RWPE1 (cell line): ENCODE results near the gene VPS11.

ENCODE experiments used
- CTCF ChIA-PET: fragments of 350-600 bp; sonication (Branson Sonifier 250); formaldehyde crosslinking; extraction: SDS; loops from one replicate; lab custom pipeline; 2021; lab: Yijun Ruan, JAX
- POLR2A ChIA-PET: fragments of 400-600 bp; formaldehyde crosslinking; extraction: SDS; loops from one replicate; lab custom pipeline; 2020; ENCODE audit warnings: antibody characterized with exemption; ENCODE audit not compliant: low non-redundant PET; lab: Yijun Ruan, JAX
- DNase-seq: peaks from one replicate; pipeline ENCODE4 v3.0.0; 2012; ENCODE audit warnings: low spot score
- H3K27ac ChIP-seq: fragments of 450-650 bp; 2 replicates; pipeline ENCODE4 v1.5.1; 2017
- TF ChIP-seq, protein P1 (sequence below): fragments of 450-650 bp; conservative IDR thresholded peaks from 2 replicates; pipeline ENCODE4 v1.5.1; 2017; ENCODE audit warnings: low read depth, mild to moderate bottlenecking

The VPS11 gene

DNA sequence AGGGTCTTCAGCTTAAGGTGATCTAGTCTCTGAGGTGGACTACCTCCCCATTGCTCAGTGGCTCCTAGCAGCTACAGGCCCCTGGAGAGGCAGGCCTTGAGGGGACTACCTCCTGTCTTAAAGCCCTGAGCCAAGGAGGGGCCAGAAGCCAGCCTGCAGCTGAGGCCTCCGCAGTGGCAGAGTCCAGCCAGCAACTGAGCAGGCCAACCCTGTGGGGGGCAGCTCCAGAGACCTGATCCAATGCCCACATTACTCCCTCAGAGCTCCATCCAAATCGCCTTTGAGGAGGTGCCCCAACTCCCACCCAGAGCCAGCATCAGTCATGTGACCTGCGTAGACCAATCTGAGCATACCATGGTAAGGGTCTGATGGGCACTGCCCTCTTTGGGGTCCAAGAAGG is 42.2 kb downstream of the VPS11 start:
- TF ChIP-seq, protein P1, sequence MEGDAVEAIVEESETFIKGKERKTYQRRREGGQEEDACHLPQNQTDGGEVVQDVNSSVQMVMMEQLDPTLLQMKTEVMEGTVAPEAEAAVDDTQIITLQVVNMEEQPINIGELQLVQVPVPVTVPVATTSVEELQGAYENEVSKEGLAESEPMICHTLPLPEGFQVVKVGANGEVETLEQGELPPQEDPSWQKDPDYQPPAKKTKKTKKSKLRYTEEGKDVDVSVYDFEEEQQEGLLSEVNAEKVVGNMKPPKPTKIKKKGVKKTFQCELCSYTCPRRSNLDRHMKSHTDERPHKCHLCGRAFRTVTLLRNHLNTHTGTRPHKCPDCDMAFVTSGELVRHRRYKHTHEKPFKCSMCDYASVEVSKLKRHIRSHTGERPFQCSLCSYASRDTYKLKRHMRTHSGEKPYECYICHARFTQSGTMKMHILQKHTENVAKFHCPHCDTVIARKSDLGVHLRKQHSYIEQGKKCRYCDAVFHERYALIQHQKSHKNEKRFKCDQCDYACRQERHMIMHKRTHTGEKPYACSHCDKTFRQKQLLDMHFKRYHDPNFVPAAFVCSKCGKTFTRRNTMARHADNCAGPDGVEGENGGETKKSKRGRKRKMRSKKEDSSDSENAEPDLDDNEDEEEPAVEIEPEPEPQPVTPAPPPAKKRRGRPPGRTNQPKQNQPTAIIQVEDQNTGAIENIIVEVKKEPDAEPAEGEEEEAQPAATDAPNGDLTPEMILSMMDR: no peak
- ChIA-PET POLR2A (no interaction called here), CTCF (interaction anchor here (0.9 kb wide), 1 partner anchor 8 kb away, joined by 3 read pairs; no protein-coding TSS in a partner anchor)
- no peak overlapping the region for H3K27ac ChIP-seq
- no peak for DNase-seq

DNA sequence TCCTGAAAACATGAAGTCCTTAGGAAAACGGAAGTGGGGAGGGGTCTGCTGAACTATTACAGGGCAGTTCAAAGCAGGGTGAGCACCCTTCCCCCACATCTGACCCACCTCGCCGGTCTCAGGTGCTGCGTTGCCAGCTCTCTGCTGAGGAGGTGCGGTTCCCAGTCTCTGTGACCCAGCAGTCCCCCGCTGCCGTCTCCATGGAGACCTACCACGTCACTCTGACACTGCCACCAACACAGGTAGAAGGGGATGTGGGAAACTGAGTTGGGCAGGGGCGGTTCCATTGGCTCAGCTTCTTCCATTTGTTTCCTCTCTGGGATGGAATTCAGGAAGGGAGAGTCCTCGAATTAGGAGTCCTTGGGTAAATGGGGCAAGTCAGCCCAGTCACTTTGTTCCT is 42.8 kb downstream of the VPS11 start:
- TF ChIP-seq, protein P1: no peak
- ChIA-PET POLR2A (no interaction called here), CTCF (no interaction called here)
- no peak for DNase-seq
- peak overlapping the region; percentile 15; the same call in 1 of the 2 replicates for H3K27ac ChIP-seq

DNA sequence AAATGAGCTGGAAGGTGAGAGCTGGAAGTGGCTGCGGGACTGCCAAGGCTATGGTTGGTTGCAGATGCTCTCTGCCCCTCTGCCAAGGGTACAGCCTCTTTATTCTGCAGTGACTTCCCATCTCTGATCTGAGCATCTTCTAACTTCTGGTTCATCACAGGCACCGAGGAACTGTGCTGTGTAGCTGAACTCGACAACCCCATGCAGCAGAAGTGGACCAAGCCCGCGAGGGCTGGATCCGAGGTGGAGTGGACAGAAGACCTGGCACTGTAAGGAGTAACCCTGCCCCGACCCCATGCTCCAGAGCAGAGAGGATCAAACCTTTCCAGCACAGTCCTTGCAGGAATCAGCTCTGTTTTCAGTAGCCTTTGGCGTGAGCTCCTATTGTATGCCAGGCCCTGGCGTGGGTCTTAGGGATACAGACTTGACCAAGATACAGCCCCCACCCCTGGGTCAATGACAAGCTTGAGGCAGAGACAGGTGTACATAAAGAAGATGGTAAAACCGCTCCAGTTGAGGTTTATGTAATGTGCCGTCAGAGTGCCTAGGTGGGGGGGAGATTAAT is 43.8 kb downstream of the VPS11 start:
- TF ChIP-seq, protein P1: no peak
- H3K27ac ChIP-seq: no peak overlapping the region
- ChIA-PET CTCF (no interaction called here), POLR2A (interaction anchor here (0.6 kb wide), 1 partner anchor 109 kb away, joined by 6 read pairs; no protein-coding TSS in a partner anchor)
- no peak for DNase-seq

DNA sequence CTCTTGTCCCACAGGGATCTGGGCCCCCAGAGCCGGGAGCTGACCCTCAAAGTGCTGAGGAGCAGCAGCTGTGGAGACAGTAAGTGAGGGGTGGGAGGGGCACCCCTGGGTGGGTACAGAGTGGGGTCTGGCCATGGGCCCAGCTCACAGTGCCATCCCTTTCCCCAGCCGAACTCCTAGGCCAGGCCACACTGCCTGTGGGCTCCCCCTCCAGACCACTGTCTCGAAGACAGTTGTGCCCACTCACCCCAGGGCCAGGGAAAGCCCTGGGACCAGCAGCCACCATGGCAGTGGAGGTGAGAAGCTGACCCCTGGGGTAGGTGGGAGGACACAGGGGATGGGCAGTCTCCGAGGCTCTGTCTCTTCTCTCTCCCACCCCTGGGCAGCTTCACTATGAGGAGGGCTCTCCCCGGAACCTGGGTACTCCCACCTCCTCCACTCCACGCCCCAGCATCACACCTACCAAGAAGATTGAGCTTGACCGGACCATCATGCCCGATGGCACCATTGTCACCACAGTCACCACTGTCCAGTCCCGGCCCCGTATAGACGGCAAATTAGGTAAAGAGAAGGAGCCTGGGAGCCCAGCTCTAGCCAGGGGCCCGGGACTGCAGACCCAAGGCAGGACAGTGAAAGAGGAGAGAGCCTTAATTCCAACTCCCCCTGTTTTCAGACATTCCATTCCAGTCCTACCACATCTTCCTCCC is 44.8 kb downstream of the VPS11 start:
- ChIA-PET CTCF (interaction anchor here (0.6 kb wide), 1 partner anchor 154 kb away, joined by 3 read pairs; no protein-coding TSS in a partner anchor), POLR2A (no interaction called here)
- no peak for DNase-seq
- TF ChIP-seq, protein P1: no peak
- H3K27ac ChIP-seq: peak overlapping the region; percentile 5; the same call in 1 of the 2 replicates

DNA sequence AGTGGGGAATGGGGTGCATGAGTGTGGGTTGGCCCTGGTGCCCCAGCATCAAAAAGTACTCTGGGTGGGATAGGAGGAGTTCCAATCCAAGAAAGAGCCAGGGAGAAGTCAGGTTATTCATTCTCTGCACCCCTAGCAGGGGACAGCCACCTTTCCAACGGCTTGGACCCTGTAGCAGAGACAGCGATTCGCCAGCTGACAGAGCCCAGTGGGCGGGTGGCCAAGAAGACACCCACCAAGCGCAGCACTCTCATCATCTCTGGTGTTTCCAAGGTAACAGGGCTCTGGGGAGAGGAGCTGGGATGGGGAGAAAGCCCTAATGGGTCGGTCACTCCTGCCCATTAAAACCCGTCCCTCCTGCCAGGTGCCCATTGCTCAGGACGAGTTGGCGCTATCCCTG is 46.1 kb downstream of the VPS11 start:
- CTCF ChIA-PET: interaction anchor here (0.6 kb wide), 1 partner anchor 58 kb away, joined by 3 read pairs; no protein-coding TSS in a partner anchor
- TF ChIP-seq, protein P1: no peak
- H3K27ac ChIP-seq: peak overlapping the region; percentile 5; the same call in 1 of the 2 replicates
- POLR2A ChIA-PET: no interaction called here
- no peak for DNase-seq

DNA sequence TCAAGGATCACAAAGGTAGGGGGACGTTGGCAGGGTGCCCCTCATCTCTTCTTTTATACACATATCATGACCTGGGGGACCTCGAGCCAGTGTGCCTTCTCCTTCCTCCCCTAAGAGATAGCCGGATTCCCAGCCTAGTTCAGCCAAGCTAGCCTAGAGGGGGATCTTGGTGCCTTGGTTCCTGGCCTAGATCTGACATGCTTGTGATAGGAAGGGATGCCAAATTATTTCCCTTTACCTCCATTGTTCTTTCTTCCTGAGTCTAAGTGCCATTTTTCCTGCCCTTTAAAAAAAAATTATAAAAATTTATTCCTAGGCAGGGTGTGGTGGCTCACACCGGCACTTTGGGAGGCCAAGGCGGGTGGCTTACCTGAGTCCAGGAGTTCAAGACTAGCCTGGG is 46.7 kb downstream of the VPS11 start:
- no peak for DNase-seq
- TF ChIP-seq, protein P1: no peak
- no peak overlapping the region for H3K27ac ChIP-seq
- ChIA-PET POLR2A (no interaction called here), CTCF (no interaction called here)
